PFSK-1 (cell line): ENCODE measurements around the gene SYTL5.

ENCODE experiments used
- FOXP2 ChIP-seq: optimal IDR thresholded peaks from 2 replicates; pipeline ENCODE3; 2011; ENCODE audit warnings: borderline replicate concordance, control low read depth, inconsistent platforms; ENCODE audit not compliant: insufficient read depth; ENCODE audit errors: extremely low read length, extremely low read depth
- POLR2AphosphoS5 ChIP-seq: IDR thresholded peaks from 2 replicates; pipeline ENCODE4 v1.6.1; 2012; ENCODE audit warnings: low read depth, mild to moderate bottlenecking, control low read depth, low read length, moderate library complexity
- SIN3A ChIP-seq: IDR thresholded peaks from 2 replicates; pipeline ENCODE4 v1.6.1; 2012; ENCODE audit warnings: mild to moderate bottlenecking, low read length, moderate library complexity, borderline replicate concordance; ENCODE audit not compliant: insufficient read depth
- TAF1 ChIP-seq: IDR thresholded peaks from 2 replicates; pipeline ENCODE4 v1.6.1; 2012; ENCODE audit warnings: low read length, control low read depth, borderline replicate concordance; ENCODE audit not compliant: insufficient read depth
- TF ChIP-seq, protein P1 (sequence below), 2 experiments: IDR thresholded peaks; 2 replicates each; pipeline versions ENCODE4 v1.6.1 to v1.8.0; 2011 to 2012; ENCODE audit warnings: low read depth in 2 of 2, low read length in 2 of 2, control low read depth in 1 of 2, inconsistent platforms in 1 of 2, mild to moderate bottlenecking in 1 of 2, moderate library complexity in 1 of 2; ENCODE audit not compliant: insufficient read depth in 1 of 2

The SYTL5 gene

DNA sequence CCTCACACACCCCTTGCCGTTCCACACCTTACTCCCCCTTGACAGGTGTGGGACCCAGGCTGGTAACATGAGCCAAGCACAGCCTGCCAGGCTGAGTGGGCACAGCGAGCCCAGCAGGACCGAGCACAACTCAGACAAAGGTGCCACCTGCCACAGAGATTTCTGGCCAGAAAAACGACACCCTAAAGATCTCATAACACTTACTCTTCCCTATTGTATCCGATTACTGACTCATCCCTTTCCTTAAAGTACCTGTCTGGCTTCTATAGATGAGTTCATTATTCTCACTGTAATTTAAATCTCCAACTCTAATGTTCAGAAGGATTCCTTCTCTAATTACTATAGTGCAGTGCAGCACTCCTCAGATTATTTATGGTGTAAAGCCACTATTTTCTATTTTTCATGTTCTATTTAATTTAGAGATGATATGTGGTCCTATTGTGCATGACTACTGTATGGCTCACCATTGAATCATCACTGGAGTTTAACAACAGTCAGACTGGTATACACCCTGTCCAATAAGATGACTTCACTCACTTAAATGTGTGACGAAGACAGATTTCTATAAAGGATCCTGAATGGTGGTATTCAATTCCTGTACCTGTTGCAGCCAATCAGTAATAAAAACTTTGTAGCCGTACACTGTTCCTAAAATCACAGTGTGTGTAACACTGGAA lies 7.6 kb upstream of the SYTL5 start:
- TF ChIP-seq, protein P1, sequence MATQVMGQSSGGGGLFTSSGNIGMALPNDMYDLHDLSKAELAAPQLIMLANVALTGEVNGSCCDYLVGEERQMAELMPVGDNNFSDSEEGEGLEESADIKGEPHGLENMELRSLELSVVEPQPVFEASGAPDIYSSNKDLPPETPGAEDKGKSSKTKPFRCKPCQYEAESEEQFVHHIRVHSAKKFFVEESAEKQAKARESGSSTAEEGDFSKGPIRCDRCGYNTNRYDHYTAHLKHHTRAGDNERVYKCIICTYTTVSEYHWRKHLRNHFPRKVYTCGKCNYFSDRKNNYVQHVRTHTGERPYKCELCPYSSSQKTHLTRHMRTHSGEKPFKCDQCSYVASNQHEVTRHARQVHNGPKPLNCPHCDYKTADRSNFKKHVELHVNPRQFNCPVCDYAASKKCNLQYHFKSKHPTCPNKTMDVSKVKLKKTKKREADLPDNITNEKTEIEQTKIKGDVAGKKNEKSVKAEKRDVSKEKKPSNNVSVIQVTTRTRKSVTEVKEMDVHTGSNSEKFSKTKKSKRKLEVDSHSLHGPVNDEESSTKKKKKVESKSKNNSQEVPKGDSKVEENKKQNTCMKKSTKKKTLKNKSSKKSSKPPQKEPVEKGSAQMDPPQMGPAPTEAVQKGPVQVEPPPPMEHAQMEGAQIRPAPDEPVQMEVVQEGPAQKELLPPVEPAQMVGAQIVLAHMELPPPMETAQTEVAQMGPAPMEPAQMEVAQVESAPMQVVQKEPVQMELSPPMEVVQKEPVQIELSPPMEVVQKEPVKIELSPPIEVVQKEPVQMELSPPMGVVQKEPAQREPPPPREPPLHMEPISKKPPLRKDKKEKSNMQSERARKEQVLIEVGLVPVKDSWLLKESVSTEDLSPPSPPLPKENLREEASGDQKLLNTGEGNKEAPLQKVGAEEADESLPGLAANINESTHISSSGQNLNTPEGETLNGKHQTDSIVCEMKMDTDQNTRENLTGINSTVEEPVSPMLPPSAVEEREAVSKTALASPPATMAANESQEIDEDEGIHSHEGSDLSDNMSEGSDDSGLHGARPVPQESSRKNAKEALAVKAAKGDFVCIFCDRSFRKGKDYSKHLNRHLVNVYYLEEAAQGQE (IDR thresholded peaks at IDR 0.05; ENCODE audit: insufficient read depth in 1 of 2, low read depth in 2 of 2, low read length in 2 of 2): no peak
- no peak for TF ChIP-seq FOXP2

DNA sequence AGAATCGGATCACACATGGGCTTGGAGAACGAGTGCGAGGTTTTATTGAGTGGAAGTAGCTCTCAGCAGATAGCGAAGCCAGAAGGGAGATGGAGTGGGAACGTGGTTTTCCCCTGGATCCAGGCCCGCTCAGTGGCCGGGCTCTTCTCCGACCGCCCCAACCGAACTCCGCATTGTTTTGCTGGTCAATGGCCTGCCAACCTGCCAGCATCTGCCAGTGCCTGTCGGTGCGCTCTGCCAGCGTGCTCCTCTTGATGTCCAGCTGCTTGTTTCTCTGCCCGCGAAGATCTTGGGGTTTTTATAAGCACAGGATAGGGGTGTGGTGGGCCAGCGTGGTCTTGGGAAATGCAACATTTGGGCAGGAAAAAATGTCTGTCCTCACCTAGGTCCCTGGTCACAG lies 5.6 kb upstream of the SYTL5 start:
- TF ChIP-seq POLR2AphosphoS5 (no peak), SIN3A (no peak), TAF1 (no peak), FOXP2 (no peak)

DNA sequence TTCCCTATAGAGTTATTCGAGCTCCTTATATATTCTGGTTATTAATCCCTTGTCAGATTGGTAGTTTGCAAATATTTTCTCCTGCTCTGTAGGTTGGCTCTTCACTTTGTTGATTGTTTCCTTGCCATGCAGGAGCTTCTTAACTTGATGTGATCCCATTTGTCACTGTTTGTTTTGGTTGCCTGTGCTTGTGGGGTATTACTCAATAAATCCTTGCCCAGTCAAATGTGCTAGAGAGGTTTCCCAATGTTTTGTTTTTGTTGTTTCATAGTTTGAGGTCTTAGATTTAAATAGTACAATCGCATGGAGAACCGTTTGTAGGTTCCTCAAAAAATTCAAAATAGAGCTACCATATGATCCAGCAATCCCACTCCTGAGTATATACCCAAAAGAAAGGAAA lies 2.3 kb upstream of the SYTL5 start:
- TF ChIP-seq POLR2AphosphoS5 (no peak), TAF1 (no peak)

DNA sequence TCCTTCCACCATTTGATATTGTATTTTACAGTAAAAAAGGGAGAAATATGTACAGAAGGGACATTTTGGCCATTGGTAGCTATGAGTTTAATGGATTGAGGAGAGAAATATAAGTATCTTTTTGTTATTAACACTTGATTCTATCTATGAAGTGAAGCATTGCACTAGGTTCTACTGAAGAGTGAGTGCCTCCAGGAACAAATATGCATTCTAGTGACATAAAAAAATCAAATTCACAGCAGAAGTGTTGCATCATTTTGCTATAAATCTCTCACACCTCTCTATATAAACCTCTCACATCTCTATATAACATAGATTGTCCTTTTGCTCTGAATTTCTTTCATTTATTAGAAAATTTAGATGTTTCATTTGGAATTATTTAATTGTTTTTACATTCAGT lies 425 bp downstream of the SYTL5 start:
- TF ChIP-seq SIN3A (no peak), POLR2AphosphoS5 (no peak), TAF1 (no peak), FOXP2 (no peak)
- TF ChIP-seq, protein P1 (IDR thresholded peaks at IDR 0.05; ENCODE audit: insufficient read depth in 1 of 2, low read depth in 2 of 2, low read length in 2 of 2): no peak

DNA sequence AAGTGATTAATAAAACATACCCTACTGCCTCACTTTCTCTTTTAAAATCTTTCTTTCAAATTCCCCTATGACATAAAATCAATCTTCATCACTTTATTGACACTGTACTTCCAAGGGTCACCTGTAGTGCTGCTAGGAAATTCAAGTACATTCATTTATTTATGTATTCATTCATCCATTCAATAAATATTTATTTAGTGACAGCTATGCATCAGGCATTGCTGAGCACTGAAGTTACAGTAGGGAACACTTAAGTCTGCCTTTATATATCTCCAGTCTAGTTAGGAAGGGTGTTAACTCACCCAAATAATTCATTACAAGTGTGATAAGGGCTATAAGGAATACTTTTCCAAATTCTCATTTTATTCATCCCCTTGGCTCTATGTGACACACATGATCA lies 2.3 kb downstream of the SYTL5 start:
- TF ChIP-seq TAF1 (no peak), FOXP2 (no peak), POLR2AphosphoS5 (no peak), SIN3A (no peak)
- TF ChIP-seq, protein P1 (IDR thresholded peaks at IDR 0.05; ENCODE audit: insufficient read depth in 1 of 2, low read depth in 2 of 2, low read length in 2 of 2): no peak

DNA sequence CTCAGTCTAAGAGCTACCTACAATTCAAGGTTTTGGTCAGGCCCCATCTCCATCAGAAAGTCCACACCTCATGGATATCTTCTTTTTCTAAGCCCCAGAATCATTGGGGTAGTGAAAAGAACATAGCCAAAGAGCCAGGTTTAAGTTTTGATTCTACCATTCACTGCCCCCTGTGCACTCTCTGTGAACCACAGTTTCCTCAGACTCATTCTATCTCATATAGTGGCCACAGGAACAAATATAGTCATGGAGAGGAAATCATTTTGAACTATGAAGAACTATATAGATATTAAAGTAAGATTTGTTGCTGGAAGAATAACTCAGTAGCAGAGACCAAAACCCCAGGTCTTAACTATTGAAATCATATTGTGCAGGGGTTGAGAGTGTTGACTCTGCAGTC lies 3.3 kb downstream of the SYTL5 start:
- TF ChIP-seq, protein P1 (IDR thresholded peaks at IDR 0.05; ENCODE audit: insufficient read depth in 1 of 2, low read depth in 2 of 2, low read length in 2 of 2): no peak
- TF ChIP-seq FOXP2 (no peak), SIN3A (no peak), TAF1 (no peak), POLR2AphosphoS5 (no peak)
